Fibroblast of skin of scalp (primary cell): ENCODE measurements around the gene HRK.
A peak's percentile ranks its signal among the peaks of the same experiment; 100 is the strongest.

Experiments
- DNase-seq: peaks from one replicate; pipeline ENCODE4 v3.0.0-alpha.2; 2013

The HRK gene

GRCh38 chr12:116897476-116897875 is 16.2 kb upstream of the HRK start:
- DNase-seq = no peak

- no peak for DNase-seq
Observed at GRCh38 chr12:116896411-116896924, 15.2 kb upstream of the HRK start.

GRCh38 chr12:116894913-116895312 is 13.7 kb upstream of the HRK start:
- no peak for DNase-seq

GRCh38 chr12:116892349-116893140 is 11.3 kb upstream of the HRK start:
- no peak for DNase-seq

GRCh38 chr12:116891019-116891418 is 9.8 kb upstream of the HRK start:
- no peak for DNase-seq

GRCh38 chr12:116890330-116890729 is 9.1 kb upstream of the HRK start:
- no peak for DNase-seq

- DNase-seq = no peak
Observed at GRCh38 chr12:116887897-116888296, 6.7 kb upstream of the HRK start.

GRCh38 chr12:116887244-116887643 is 6.0 kb upstream of the HRK start:
- DNase-seq = no peak

GRCh38 chr12:116885491-116885890 is 4.2 kb upstream of the HRK start:
- DNase-seq = no peak

GRCh38 chr12:116884871-116885270 is 3.6 kb upstream of the HRK start:
- no peak for DNase-seq

GRCh38 chr12:116882742-116883141 is 1.5 kb upstream of the HRK start:
- DNase-seq = peak; percentile 51

GRCh38 chr12:116881877-116882507 is 751 bp upstream of the HRK start:
- DNase-seq = no peak

- DNase-seq = peak; percentile 35
Observed at GRCh38 chr12:116880817-116881324, 370 bp downstream of the HRK start.

- DNase-seq = no peak
Observed at GRCh38 chr12:116880213-116880816, 926 bp downstream of the HRK start.

GRCh38 chr12:116879509-116880212 is 1.6 kb downstream of the HRK start:
- no peak for DNase-seq

- no peak for DNase-seq
Observed at GRCh38 chr12:116878567-116879508, 2.4 kb downstream of the HRK start.

GRCh38 chr12:116876151-116876869 is 4.9 kb downstream of the HRK start:
- no peak for DNase-seq

GRCh38 chr12:116874324-116874995 is 6.8 kb downstream of the HRK start:
- DNase-seq = no peak

GRCh38 chr12:116870306-116870705 is 10.9 kb downstream of the HRK start:
- no peak for DNase-seq

- no peak for DNase-seq
Observed at GRCh38 chr12:116867523-116867922, 13.7 kb downstream of the HRK start.
